ENCODE results near the gene PSIP1.
A peak's percentile ranks its signal among the peaks of the same experiment; 100 is the strongest.

PSIP1 gene

DNA sequence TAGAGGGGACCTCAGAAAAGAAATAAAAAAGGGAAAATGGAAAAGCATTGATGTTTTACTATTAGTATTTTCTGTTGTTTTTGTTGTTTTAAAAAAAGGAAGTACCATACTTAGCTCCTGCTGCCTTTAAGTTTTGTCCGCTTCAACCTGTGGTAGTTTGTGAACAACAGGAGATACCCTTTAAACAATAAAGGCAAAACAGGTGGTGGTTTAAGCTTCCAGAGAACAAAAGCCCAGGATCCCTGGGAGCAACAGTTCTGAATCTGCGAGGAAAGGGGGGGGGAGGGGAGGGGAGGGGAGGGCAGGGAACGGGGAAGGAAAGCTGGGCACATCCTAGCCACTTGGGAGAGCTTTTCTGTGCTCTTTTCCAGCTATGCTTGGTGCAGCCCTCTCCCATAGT is 2.1 kb upstream of the PSIP1 start:
- Histone ChIP-seq H3K4me1 (ENCODE audit: control insufficient read depth, low read length) (peaks cover 43% of the 10 kb centered on the region), H3K79me2 (ENCODE audit: control insufficient read depth, low read length) (peaks cover 29% of the 10 kb centered on the region), H3K9me3 (ENCODE audit: control insufficient read depth, insufficient read depth, low read length) (no peaks in the 10 kb centered on the region), H4K20me1 (ENCODE audit: control insufficient read depth, insufficient read depth, low read depth, low read length) (peaks cover 16% of the 10 kb centered on the region), H3K27me3 (ENCODE audit: control insufficient read depth, low read length) (no peaks in the 10 kb centered on the region), H3K36me3 (ENCODE audit: control insufficient read depth, low read length) (peaks cover 26% of the 10 kb centered on the region), H3K27ac (ENCODE audit: low read depth, low read length) (peak overlapping the region; percentile 82), H3K4me2 (ENCODE audit: low read length) (peak overlapping the region; percentile 77), H3F3A (ENCODE audit: control insufficient read depth, insufficient read depth) (peaks cover 15% of the 10 kb centered on the region), H3K9me2 (replicated peaks; ENCODE audit: control insufficient read depth, low read length) (no peaks in the 10 kb centered on the region), H3K4me3 (ENCODE audit: low read length) (no peak overlapping the region)
- no peak for TF ChIP-seq EZH2phosphoT487 (IDR thresholded peaks at IDR 0.05; ENCODE audit: borderline replicate concordance, low read length)
- TF ChIP-seq, protein P1, sequence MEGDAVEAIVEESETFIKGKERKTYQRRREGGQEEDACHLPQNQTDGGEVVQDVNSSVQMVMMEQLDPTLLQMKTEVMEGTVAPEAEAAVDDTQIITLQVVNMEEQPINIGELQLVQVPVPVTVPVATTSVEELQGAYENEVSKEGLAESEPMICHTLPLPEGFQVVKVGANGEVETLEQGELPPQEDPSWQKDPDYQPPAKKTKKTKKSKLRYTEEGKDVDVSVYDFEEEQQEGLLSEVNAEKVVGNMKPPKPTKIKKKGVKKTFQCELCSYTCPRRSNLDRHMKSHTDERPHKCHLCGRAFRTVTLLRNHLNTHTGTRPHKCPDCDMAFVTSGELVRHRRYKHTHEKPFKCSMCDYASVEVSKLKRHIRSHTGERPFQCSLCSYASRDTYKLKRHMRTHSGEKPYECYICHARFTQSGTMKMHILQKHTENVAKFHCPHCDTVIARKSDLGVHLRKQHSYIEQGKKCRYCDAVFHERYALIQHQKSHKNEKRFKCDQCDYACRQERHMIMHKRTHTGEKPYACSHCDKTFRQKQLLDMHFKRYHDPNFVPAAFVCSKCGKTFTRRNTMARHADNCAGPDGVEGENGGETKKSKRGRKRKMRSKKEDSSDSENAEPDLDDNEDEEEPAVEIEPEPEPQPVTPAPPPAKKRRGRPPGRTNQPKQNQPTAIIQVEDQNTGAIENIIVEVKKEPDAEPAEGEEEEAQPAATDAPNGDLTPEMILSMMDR (IDR thresholded peaks at IDR 0.05; ENCODE audit: low read depth, low read length, poor library complexity, severe bottlenecking), result no peak

DNA sequence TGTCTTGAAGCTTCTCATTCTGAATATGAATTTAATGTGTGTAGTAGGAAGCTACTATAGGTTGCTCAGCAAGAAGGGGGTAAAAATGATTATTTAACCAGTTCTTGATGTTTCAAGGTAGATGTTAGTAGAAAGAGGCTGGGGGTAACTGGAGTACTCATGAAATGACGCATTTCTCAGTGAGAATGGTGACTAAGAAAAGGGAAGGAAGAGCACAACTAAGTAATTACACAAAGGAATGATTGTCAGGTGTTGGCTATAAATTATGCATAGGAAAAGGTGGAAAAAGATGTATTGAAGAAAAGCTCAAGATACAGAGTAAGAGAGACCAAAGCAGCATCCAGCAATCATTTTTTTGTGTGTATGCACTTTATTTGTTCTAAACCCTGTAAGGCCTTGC is 1.4 kb upstream of the PSIP1 start:
- peak overlapping the region; percentile 82 for H3K27ac ChIP-seq (ENCODE audit: low read depth, low read length)
- no peaks in the 10 kb centered on the region for H3K9me3 ChIP-seq (ENCODE audit: control insufficient read depth, insufficient read depth, low read length)
- peak overlapping the region; percentile 77 for H3K4me2 ChIP-seq (ENCODE audit: low read length)
- no peaks in the 10 kb centered on the region for H3K27me3 ChIP-seq (ENCODE audit: control insufficient read depth, low read length)
- peaks cover 47% of the 10 kb centered on the region for H3K4me1 ChIP-seq (ENCODE audit: control insufficient read depth, low read length)
- peak overlapping the region; percentile 78 for H3K4me3 ChIP-seq (ENCODE audit: low read length)
- H4K20me1 ChIP-seq (ENCODE audit: control insufficient read depth, insufficient read depth, low read depth, low read length), result peaks cover 20% of the 10 kb centered on the region
- H3K36me3 ChIP-seq (ENCODE audit: control insufficient read depth, low read length), result peaks cover 33% of the 10 kb centered on the region
- TF ChIP-seq, protein P1 (IDR thresholded peaks at IDR 0.05; ENCODE audit: low read depth, low read length, poor library complexity, severe bottlenecking), result no peak
- no peak for TF ChIP-seq EZH2phosphoT487 (IDR thresholded peaks at IDR 0.05; ENCODE audit: borderline replicate concordance, low read length)
- no peaks in the 10 kb centered on the region for H3K9me2 ChIP-seq (replicated peaks; ENCODE audit: control insufficient read depth, low read length)
- peaks cover 15% of the 10 kb centered on the region for H3F3A ChIP-seq (ENCODE audit: control insufficient read depth, insufficient read depth)
- H3K79me2 ChIP-seq (ENCODE audit: control insufficient read depth, low read length), result peaks cover 35% of the 10 kb centered on the region

DNA sequence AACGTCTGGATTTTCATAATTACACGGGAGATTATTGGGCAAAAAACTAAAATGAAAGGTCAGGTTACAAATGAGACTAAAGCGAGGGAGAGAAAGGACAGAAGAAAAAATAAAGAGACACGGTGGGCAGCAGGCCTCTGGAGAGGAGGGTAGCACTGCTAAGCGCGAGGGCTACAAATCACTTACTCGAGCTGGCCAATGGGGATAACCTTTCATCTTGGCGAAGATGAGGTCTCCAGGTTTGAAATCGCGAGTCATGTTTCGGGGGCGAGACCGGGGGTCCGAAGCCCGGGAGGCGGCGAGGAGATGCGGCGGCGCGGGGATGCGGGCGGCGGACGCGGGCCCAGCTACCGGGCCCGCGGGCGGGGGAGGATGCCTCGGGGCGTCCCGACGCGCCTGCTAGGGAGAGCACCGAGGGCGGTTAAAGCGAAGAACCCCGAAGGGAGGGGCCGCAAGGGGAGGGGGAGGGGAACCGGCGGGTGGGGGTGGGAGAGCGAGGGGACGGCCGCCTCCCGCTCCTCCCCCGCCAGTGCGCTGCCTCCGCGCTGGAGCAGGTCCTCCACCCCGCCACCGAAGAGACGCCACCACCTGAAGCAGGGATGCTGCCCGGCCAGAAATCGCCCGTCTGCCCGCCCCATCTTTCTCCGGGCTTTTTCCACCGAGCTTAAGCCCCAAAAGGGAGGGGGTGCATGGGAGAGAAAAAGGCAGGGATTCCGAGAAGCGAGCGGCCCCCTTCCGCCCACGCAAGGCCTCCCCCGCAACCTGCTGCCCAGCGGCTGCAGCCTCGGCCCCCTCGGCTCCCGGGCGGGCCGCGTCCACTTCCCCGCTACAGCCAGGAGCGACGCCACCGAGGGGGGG is 610 bp downstream of the PSIP1 start:
- Histone ChIP-seq H4K20me1 (ENCODE audit: control insufficient read depth, insufficient read depth, low read depth, low read length) (peaks cover 20% of the 10 kb centered on the region), H3K36me3 (ENCODE audit: control insufficient read depth, low read length) (peaks cover 53% of the 10 kb centered on the region), H3K4me3 (ENCODE audit: low read length) (peak overlapping the region; percentile 78), H3K27ac (ENCODE audit: low read depth, low read length) (peak overlapping the region; percentile 82), H3K4me1 (ENCODE audit: control insufficient read depth, low read length) (peaks cover 59% of the 10 kb centered on the region), H3K9me2 (replicated peaks; ENCODE audit: control insufficient read depth, low read length) (no peaks in the 10 kb centered on the region), H3K79me2 (ENCODE audit: control insufficient read depth, low read length) (peaks cover 56% of the 10 kb centered on the region), H3F3A (ENCODE audit: control insufficient read depth, insufficient read depth) (peaks cover 15% of the 10 kb centered on the region), H3K4me2 (ENCODE audit: low read length) (peak overlapping the region; percentile 77), H3K27me3 (ENCODE audit: control insufficient read depth, low read length) (no peaks in the 10 kb centered on the region), H3K9me3 (ENCODE audit: control insufficient read depth, insufficient read depth, low read length) (no peaks in the 10 kb centered on the region)
- TF ChIP-seq, protein P1 (IDR thresholded peaks at IDR 0.05; ENCODE audit: low read depth, low read length, poor library complexity, severe bottlenecking), result no peak
- TF ChIP-seq EZH2phosphoT487 (IDR thresholded peaks at IDR 0.05; ENCODE audit: borderline replicate concordance, low read length), result no peak
